ENCODE results near the gene MRPS7. TPM values are rescaled to one million over a fixed set of nuclear protein-coding genes. Genes with fewer than 3 reads are reported as not detected.
A peak's percentile ranks its signal among the peaks of the same experiment; 100 is the strongest.

The MRPS7 gene
- total and polyA plus RNA-seq, 2 of the 8 experiments (the other 6 are each of a cell fraction or from before 2014, with no cell fraction given) = 63.4 to 79.4 TPM

GRCh38 chr17:75237100-75238014 lies 24.3 kb upstream of the MRPS7 start:
- H3K23me2 ChIP-seq (ENCODE audit: low read depth, low read length) = no peaks in the 10 kb centered on the region
- WGBS, 2 experiments (ENCODE audit: extremely low coverage in 1 of 2, insufficient coverage in 1 of 2, insufficient read length in 1 of 2, insufficient replicate concordance in 2 of 2, low coverage in 1 of 2, low lambda C conversion rate in 2 of 2, missing lambda C conversion rate in 1 of 2) = 93% methylated on average over 12 of the region's 12 CpGs; no CpG with 5 or more reads in 1 of the 2 experiments
- peaks cover 14 to 26% of the 10 kb centered on the region in 2 experiments for H4K20me1 ChIP-seq (replicated peaks in 1 of 2; ENCODE audit: control insufficient read depth in 1 of 2, insufficient read depth in 2 of 2, low read length in 2 of 2)
- peaks cover 0 to 4% (median 0%) of the 10 kb centered on the region in 4 experiments; a peak in 3 of 7 replicates for H3K4me1 ChIP-seq (replicated peaks in 1 of 4; ENCODE audit: control insufficient read depth in 3 of 4, insufficient read depth in 4 of 4, low read length in 3 of 4)
- H3K23ac ChIP-seq (ENCODE audit: insufficient read length) = no peak overlapping the region
- DNase-seq (ENCODE audit: low read depth in 1 of 2, low spot score in 2 of 2) = no peak
- no peak overlapping the region for H3K56ac ChIP-seq (replicated peaks; ENCODE audit: insufficient read length, low read depth, low read length)
- no peaks in the 10 kb centered on the region for H3K79me2 ChIP-seq (ENCODE audit: control insufficient read depth in 1 of 2, insufficient read depth in 2 of 2, low read length in 2 of 2)
- H3K4ac ChIP-seq (replicated peaks; ENCODE audit: insufficient read length, low read depth, low read length) = no peak overlapping the region
- H3K36me3 ChIP-seq (ENCODE audit: control insufficient read depth in 2 of 4, insufficient read depth in 4 of 4, low read length in 3 of 4) = peaks cover 29 to 67% (median 61%) of the 10 kb centered on the region in 4 experiments
- H4K5ac ChIP-seq (ENCODE audit: insufficient read length, low read depth, low read length) = no peak overlapping the region
- no peak overlapping the region; the same call in 1 of the 2 replicates for H2BK5ac ChIP-seq (ENCODE audit: low read depth, low read length)
- no peak overlapping the region for H3K27ac ChIP-seq (ENCODE audit: low read depth, low read length)
- no peaks in the 10 kb centered on the region for H3K27me3 ChIP-seq (replicated peaks in 1 of 4; ENCODE audit: control insufficient read depth in 3 of 4, extremely low read depth in 1 of 4, insufficient read depth in 3 of 4, low read length in 3 of 4)
- peak overlapping the region; percentile 71; the same call in 1 of the 2 replicates for H4K8ac ChIP-seq (ENCODE audit: extremely low read depth, insufficient read depth, low read length)
- no peaks in the 10 kb centered on the region for H3K79me1 ChIP-seq (ENCODE audit: low read depth, low read length)
- H2AK5ac ChIP-seq (ENCODE audit: low read depth, low read length) = no peak overlapping the region
- H4K91ac ChIP-seq (replicated peaks; ENCODE audit: insufficient read length, low read length) = no peak overlapping the region
- CTCF ChIA-PET (ENCODE audit: partially characterized antibody) = interaction anchor here (0.6 to 16.5 kb wide), 15 partner anchors 8 to 517 kb away, joined by 3 to 369 read pairs (median 7); partner anchors contain the start of genes GGA3, MIF4GD, MRPS7 and NUP85
- no peak for FAIRE-seq
- no peak overlapping the region for H3K4me2 ChIP-seq (ENCODE audit: insufficient read depth in 1 of 2, low read depth in 2 of 2, low read length in 2 of 2)
- no peak overlapping the region for H2AFZ ChIP-seq (ENCODE audit: low read length)
- H3K9me3 ChIP-seq (ENCODE audit: insufficient read depth in 2 of 2, low read depth in 1 of 2, low read length in 1 of 2) = no peaks in the 10 kb centered on the region
- H2BK12ac ChIP-seq (ENCODE audit: low read depth, low read length) = no peak overlapping the region
- no peak overlapping the region for H3K14ac ChIP-seq (ENCODE audit: insufficient read length)
- H3K9ac ChIP-seq (replicated peaks in 1 of 4; ENCODE audit: extremely low read depth in 1 of 4, low read depth in 3 of 4, low read length in 3 of 4) = no peak overlapping the region
- no peak overlapping the region for H2BK20ac ChIP-seq (ENCODE audit: low read length)
- no peak overlapping the region for H3K4me3 ChIP-seq (ENCODE audit: extremely low read depth in 1 of 4, insufficient read depth in 2 of 4, low read depth in 3 of 4, low read length in 4 of 4)
- H2BK15ac ChIP-seq (ENCODE audit: low read length) = no peak overlapping the region
- POLR2A ChIA-PET (ENCODE audit: partially characterized antibody) = interaction anchor here (1.0 to 3.1 kb wide), 6 partner anchors 9 to 264 kb away, joined by 3 to 17 read pairs (median 4); no protein-coding TSS in a partner anchor
- no peak overlapping the region for H2BK120ac ChIP-seq (replicated peaks; ENCODE audit: low read depth, low read length)
- TF ChIP-seq ZNF274 (IDR thresholded peaks at IDR 0.05; ENCODE audit: borderline replicate concordance, extremely low read depth, low read length) = no peak
- no peak for TF ChIP-seq CBX5 (IDR thresholded peaks at IDR 0.05; ENCODE audit: low read depth, low read length)
- TF ChIP-seq TAF1 (IDR thresholded peaks at IDR 0.05; ENCODE audit: low read depth, low read length) = no peak
- TF ChIP-seq POLR2A (IDR thresholded peaks at IDR 0.05; ENCODE audit: control extremely low read depth in 1 of 2, low read depth in 2 of 2, low read length in 2 of 2) = peak in 1 of 2 experiments; percentile 58; a peak in 1 of 3 replicates
- H3K18ac ChIP-seq (ENCODE audit: extremely low read depth, low read length) = no peak overlapping the region
